Dendritic cell treated with granulocyte-macrophage colony-stimulating factor and Interleukin-4, amounts not matched to agents 40 ng/mL and 50 ng/mL, for 4 days (primary cell): Measurements from ENCODE around the gene ASB6.
"Not testable (repeated sequence)": the region's sequence is repeated elsewhere in the genome, so short reads cannot be mapped to it uniquely, and the experiment has no call there.

Experiments used
- H3K27ac Mint-ChIP-seq: one replicate; pipeline ENCODE4 v1.8.0; 2022; ENCODE audit warnings: mild to moderate bottlenecking, mixed read lengths
- H3K27me3 Mint-ChIP-seq: one replicate; pipeline ENCODE4 v1.8.0; 2022; ENCODE audit warnings: mild to moderate bottlenecking, mixed read lengths
- H3K36me3 Mint-ChIP-seq: one replicate; pipeline ENCODE4 v1.8.0; 2022; ENCODE audit warnings: low read depth, mixed read lengths
- H3K4me1 Mint-ChIP-seq: one replicate; pipeline ENCODE4 v1.8.0; 2022; ENCODE audit warnings: low read depth, mixed read lengths
- H3K4me3 Mint-ChIP-seq: one replicate; pipeline ENCODE4 v1.8.0; 2022; ENCODE audit warnings: mild to moderate bottlenecking, moderate library complexity, mixed read lengths
- H3K9me3 Mint-ChIP-seq: one replicate; pipeline ENCODE4 v1.8.0; 2022; ENCODE audit warnings: mixed read lengths
- intact Hi-C: fragments of 100-400 bp; cut with micrococcal nuclease; formaldehyde crosslinking; loops from one replicate; pipeline ENCODE4 v1.15.0; 2022

ASB6 gene

DNA sequence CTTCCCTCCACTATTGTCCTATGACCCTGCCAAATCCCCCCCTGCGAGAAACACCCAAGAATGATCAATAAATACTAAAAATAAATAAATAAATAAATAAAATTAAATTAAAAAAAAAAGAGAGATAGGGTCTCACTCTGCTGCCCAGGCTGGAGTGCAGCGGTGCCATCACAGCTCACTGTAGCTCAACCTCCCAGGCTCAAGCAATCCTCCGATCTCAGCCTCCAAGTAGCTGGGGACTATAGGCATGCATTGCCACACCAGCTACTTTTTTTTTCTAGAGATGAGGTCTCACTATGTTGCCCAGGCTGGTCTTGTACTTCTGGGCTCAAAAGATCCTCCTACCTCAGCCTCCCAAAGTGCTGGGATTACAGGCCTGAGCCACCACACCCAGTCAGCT is 20.3 kb upstream of the ASB6 start:
- intact Hi-C loops, result not testable (repeated sequence)

DNA sequence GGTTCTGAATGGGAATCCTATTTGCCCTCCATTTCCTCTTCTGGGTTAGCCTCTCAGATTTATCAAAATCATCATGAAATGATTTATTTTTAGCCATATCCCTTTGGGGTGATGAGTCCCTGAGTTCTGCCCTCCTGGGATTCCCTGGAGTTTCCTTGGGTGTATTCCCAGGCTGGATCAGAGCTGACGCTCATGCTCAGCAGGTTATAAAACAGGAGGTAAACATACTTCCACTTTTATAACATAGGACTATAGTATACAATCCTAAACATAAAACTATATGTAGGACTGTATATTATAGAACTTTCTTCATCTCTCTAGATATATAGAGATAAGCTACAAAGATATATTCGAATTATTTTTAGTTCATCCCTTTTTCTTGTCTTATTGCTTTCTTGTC is 19.1 kb upstream of the ASB6 start:
- peaks cover 9% of the 10 kb centered on the region for H3K4me1 Mint-ChIP-seq
- no peak overlapping the region for H3K27ac Mint-ChIP-seq
- no peaks in the 10 kb centered on the region for H3K9me3 Mint-ChIP-seq
- no peak overlapping the region for H3K4me3 Mint-ChIP-seq
- H3K27me3 Mint-ChIP-seq, result peaks cover 58% of the 10 kb centered on the region
- intact Hi-C loops, result no loop called here
- no peaks in the 10 kb centered on the region for H3K36me3 Mint-ChIP-seq

More for the DNA sequence above, 20.3 kb upstream of the ASB6 start:
- peaks cover 67% of the 10 kb centered on the region for H3K27me3 Mint-ChIP-seq
- not testable (repeated sequence) for H3K27ac Mint-ChIP-seq, H3K4me1 Mint-ChIP-seq, H3K36me3 Mint-ChIP-seq, H3K9me3 Mint-ChIP-seq, H3K4me3 Mint-ChIP-seq

DNA sequence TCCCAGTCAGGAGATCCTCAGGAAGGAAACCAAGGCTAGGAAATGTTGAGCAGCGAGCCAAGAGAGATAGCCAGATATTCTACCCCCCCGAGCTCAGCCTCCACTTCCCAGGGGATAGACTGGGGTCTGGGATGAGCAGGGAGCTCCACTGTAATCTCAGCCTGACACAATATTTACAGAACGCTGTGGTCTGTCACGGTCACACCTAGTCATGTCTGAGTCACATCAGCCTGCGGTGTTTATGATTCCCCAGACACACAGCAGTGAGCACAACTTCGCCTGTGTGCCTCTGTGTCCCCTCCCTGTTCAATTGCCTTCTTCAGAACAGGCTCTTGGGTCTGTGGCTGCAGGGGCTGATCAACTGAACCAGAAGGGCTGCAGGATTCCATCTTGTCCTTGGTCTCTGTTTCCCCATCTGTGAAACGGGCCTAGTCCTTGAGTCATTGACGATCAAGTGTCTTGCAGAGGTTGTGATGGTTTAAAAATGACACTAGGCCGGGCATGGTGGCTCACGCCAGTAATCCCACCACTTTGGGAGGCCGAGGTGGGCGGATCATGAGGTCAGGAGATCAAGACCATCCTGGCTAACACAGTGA is 14.9 kb upstream of the ASB6 start:
- no peak overlapping the region for H3K4me3 Mint-ChIP-seq
- H3K27ac Mint-ChIP-seq, result no peak overlapping the region
- no peaks in the 10 kb centered on the region for H3K36me3 Mint-ChIP-seq
- peaks cover 9% of the 10 kb centered on the region for H3K4me1 Mint-ChIP-seq
- intact Hi-C loops, result no loop called here
- H3K9me3 Mint-ChIP-seq, result no peaks in the 10 kb centered on the region
- peaks cover 47% of the 10 kb centered on the region for H3K27me3 Mint-ChIP-seq

DNA sequence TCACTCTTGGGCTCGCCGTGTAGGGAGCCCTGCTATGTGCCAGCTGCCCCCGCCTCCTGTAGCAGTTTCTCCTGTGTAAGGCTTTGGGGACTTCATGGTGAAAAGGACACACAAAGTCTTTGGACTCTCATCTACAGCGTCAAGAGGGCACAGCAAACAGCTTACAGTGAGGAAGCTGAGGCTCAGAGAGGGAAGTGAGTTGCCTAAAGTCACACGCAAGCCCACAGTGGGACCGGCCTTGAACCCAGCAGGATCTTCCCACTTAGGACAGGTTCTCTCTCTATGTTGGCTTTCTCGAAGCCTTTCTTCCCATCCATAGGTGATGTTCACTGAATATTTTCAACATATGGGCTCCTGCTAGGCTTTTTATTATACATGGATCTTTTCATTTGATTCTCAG is 13.7 kb upstream of the ASB6 start:
- H3K36me3 Mint-ChIP-seq, result no peaks in the 10 kb centered on the region
- intact Hi-C loops, result no loop called here
- H3K27me3 Mint-ChIP-seq, result peaks cover 40% of the 10 kb centered on the region
- no peak overlapping the region for H3K4me3 Mint-ChIP-seq
- H3K9me3 Mint-ChIP-seq, result no peaks in the 10 kb centered on the region
- peaks cover 9% of the 10 kb centered on the region for H3K4me1 Mint-ChIP-seq
- no peak overlapping the region for H3K27ac Mint-ChIP-seq

DNA sequence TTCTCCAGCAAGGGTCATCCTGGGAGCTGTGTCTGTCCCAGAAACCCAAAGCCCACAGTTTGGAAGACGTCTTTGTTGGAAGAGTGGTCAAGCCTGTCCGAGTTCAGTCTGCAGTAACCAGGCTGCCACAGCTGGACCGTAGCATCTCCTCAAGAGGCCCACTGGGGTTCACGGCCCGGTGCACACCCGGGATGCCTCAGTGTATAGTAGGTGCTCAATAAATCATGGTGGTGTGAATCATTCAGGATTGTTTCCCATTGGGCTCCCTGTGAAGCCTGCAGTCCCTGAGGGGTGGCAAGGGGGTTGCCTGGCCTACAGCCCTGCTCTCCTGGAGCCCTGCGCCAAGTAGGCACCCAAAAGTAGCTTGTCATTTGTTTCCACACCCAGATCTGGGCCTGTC is 13.2 kb upstream of the ASB6 start:
- H3K4me1 Mint-ChIP-seq, result peaks cover 9% of the 10 kb centered on the region
- H3K36me3 Mint-ChIP-seq, result no peaks in the 10 kb centered on the region
- no peak overlapping the region for H3K4me3 Mint-ChIP-seq
- peaks cover 41% of the 10 kb centered on the region for H3K27me3 Mint-ChIP-seq
- H3K27ac Mint-ChIP-seq, result no peak overlapping the region
- H3K9me3 Mint-ChIP-seq, result no peaks in the 10 kb centered on the region
- intact Hi-C loops, result no loop called here

DNA sequence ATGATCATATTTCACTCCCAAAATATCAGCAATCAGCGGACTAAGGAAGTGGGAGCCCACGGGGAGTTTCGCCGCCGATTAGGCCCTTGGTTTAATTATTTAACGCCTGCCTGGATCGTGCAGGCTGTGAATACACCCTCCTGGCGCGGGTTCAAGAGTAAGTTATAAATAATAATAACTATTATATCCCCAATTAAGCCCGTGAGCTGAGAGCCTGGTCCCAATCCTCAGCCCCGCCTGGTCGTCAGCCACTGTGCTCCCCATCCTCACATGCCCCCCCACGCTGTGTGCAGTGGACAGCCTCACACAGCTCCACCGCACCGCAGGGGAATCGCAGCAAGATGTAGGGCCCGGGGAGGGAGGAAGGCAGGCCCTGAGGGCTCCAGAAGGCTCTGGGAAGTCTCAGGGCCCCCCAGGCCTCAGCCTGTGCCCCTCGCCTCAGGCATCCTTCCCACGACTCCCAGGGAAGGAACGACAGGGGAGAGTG is 12.6 kb upstream of the ASB6 start:
- peaks cover 37% of the 10 kb centered on the region for H3K27me3 Mint-ChIP-seq
- no peak overlapping the region for H3K4me3 Mint-ChIP-seq
- peaks cover 9% of the 10 kb centered on the region for H3K4me1 Mint-ChIP-seq
- intact Hi-C loops, result no loop called here
- H3K9me3 Mint-ChIP-seq, result no peaks in the 10 kb centered on the region
- H3K36me3 Mint-ChIP-seq, result no peaks in the 10 kb centered on the region
- H3K27ac Mint-ChIP-seq, result no peak overlapping the region

DNA sequence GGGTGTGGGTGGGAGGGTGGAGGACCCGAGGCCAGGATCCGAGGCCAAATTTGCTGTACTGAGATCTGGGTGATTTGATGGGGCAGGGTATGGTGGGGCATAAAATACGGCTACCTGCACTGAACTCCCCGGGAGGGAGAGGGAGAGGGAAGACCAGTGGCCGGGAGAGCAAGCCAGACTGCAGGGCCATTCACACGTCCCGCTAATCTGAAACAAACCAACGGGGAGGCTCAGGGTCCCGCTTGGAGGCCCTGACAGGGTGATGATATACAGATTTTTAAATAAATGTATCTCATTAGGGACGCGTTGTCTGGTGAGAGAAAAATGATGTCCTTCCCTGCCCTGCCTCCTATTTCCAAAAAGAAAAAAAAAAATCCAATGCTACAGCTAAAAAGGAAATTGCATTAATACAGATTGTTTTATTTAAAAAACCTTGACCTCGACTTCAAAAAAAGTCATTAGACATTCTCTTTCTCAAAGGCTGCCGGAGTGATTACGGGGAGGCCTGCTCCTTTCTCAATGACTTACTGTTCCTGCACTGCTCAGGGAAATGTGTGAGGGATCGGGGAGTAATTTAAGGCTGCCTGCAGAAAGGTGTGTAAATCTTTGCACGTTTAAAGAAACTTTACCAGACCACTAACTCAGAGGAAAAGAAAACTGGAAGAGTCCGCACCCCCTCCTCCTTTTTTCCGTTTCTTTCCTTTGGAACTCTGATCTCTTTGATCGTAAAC is 12.0 kb upstream of the ASB6 start:
- H3K36me3 Mint-ChIP-seq, result no peaks in the 10 kb centered on the region
- intact Hi-C loops, result no loop called here
- H3K27ac Mint-ChIP-seq, result no peak overlapping the region
- H3K9me3 Mint-ChIP-seq, result no peaks in the 10 kb centered on the region
- H3K4me1 Mint-ChIP-seq, result peaks cover 9% of the 10 kb centered on the region
- no peak overlapping the region for H3K4me3 Mint-ChIP-seq
- H3K27me3 Mint-ChIP-seq, result peaks cover 34% of the 10 kb centered on the region

DNA sequence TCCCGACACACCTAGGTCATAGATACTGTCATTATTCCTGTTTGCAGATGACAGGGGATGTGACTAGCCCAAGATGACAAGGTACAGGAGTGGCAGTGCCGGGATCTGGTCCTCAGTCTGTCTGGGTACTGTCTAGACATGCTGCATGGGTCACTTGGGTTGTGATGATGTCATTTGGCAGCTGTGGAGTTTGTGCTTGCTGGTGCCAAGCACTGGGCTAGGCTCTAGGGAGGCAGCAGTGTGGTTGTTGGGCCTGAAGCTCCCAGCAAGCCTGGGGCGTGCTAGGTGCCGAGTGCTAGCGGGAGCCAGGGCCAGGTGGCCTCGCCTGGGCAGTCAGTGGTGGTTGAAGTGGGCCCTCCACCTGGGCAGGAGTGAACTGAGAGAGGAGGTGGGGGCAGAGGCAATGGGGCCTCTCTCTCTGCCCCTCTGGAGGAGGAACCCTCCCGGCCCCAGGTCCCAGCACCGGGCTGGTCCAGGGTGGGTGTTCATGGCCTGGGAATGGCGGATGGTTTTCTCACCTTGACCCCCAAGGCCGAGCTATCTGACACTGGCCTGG is 8.8 kb upstream of the ASB6 start:
- peaks cover 4% of the 10 kb centered on the region for H3K4me1 Mint-ChIP-seq
- no peaks in the 10 kb centered on the region for H3K9me3 Mint-ChIP-seq
- intact Hi-C loops, result no loop called here
- H3K36me3 Mint-ChIP-seq, result no peaks in the 10 kb centered on the region
- no peak overlapping the region for H3K4me3 Mint-ChIP-seq
- peaks cover 31% of the 10 kb centered on the region for H3K27me3 Mint-ChIP-seq
- no peak overlapping the region for H3K27ac Mint-ChIP-seq

DNA sequence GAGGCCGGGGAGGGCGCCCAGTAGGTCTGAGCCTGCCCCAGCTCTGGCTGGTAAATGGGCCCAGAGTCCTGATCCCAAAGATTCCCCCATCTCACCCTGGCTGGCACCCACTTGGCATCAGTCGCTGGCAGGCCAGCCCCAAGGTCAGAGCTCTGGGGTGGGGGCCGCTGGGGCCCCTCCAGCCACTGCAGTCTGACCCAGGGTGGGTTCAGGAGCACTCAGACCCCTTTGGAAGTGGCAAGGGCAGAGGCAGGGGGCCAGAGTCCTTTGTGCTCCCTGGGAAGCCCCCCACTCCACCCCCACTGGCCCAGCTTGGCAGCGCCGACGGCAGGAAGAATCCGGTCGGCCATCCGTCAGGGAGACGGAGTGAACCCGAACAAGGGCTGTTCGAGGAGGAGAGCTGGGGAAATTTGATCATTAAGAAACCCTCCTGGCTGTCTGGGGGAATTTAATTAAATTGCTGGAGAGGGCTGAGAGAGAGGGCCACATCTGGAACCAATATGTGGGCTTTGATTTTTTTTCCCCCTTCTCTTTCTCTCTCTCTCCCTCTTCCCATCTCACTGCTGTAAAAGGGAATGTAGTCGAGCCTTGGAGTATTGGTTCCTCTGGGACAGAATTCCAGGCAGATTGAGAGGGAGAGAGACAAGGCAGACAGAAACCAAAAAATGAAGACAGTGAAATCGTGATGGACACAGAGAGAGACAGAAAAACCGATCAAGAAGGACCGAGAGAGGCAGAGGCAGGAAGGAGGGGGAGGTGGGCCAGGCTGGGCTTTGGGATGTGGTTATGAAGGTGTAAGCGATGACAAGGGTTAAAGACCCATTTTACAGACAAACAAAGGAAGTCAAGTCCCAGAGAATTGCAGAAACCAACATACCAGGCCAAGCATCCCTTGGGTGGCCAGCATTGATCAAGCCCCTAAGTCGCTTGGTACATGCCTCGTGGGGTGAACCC is 8.1 kb upstream of the ASB6 start:
- H3K27ac Mint-ChIP-seq, result no peak overlapping the region
- intact Hi-C loops, result loop anchor here (10.0 kb wide), 1 partner anchor 75 kb away; no protein-coding TSS in a partner anchor
- H3K4me3 Mint-ChIP-seq, result no peak overlapping the region

DNA sequence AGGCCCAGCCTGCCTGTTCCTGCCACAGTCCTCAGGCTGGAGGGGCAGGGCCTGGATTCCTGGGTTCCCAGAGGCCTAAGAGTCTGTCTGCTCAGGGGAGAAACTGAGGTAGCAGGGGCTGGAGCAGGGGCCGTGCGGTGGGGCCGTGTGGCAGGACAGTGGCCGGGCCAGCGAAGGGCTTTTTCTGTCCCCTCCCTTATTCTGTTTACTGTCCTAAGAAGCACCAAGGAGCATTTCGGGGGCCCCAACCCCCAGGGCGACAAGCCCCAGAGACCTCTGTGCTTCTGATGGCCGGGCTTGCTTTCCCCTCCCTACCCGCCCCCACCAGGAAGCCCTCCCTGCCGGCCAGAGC is 6.8 kb upstream of the ASB6 start:
- Mint-ChIP-seq H3K27me3 (peaks cover 16% of the 10 kb centered on the region), H3K9me3 (no peaks in the 10 kb centered on the region), H3K4me3 (no peak overlapping the region), H3K27ac (no peak overlapping the region), H3K4me1 (no peaks in the 10 kb centered on the region), H3K36me3 (no peaks in the 10 kb centered on the region)
- intact Hi-C loops, result loop anchor here (10.0 kb wide), 1 partner anchor 76 kb away; no protein-coding TSS in a partner anchor

More for the DNA sequence above, 8.1 kb upstream of the ASB6 start:
- Mint-ChIP-seq H3K9me3 (no peaks in the 10 kb centered on the region), H3K4me1 (no peaks in the 10 kb centered on the region), H3K27me3 (peaks cover 25% of the 10 kb centered on the region), H3K36me3 (no peaks in the 10 kb centered on the region)

DNA sequence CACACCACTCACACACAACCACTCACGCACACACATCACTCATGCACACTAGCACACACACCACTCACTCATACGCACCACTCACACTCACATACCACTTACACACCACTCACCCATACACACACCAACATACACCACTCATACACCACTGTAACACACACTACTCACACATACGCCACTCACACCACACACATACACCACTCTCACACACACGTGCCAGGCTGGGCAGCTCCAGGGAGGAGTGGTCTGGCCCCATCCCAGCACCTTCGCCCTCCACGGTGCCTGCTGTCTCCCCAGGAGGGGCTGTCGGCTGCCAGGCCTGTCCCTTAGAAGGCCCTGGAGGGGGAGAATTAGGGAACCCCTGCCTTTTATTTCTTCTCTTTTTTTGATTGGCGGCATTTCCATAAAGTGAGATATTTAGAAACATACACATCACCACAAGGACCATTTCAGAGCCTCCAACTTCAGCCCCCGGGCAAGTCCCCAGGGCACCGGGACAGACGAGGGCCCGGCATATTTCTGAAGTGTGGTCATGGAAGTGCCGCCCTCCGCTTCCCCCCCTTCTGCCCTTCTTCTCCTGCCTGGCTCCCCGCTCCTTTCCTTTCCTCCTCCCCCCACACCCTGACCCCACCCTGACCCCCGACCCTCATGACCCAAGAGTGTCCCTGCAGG is 6.3 kb upstream of the ASB6 start:
- Mint-ChIP-seq H3K27me3 (peaks cover 11% of the 10 kb centered on the region), H3K36me3 (no peaks in the 10 kb centered on the region), H3K4me3 (no peak overlapping the region), H3K9me3 (no peaks in the 10 kb centered on the region), H3K4me1 (no peaks in the 10 kb centered on the region), H3K27ac (no peak overlapping the region)
- intact Hi-C loops, result loop anchor here (10.0 kb wide), 1 partner anchor 77 kb away; no protein-coding TSS in a partner anchor

DNA sequence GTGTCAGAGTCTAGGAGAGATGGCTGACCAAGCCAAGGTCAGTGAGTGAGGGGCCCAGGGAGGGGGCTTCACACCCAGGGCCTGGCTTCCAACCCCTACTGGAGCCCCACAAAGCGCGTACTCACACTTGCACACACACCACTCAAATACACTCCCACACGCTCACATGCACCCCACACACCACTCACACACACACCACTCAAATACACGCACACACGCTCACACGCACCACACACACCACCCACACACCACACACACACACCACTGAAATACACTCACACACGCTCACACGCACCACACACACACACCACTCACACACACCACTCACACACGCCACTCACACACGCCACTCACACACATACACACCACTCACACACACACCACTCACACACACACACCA is 5.7 kb upstream of the ASB6 start:
- Mint-ChIP-seq H3K27ac (no peak overlapping the region), H3K9me3 (no peaks in the 10 kb centered on the region), H3K27me3 (peaks cover 10% of the 10 kb centered on the region), H3K4me1 (peaks cover under 1% of the 10 kb centered on the region), H3K36me3 (no peaks in the 10 kb centered on the region), H3K4me3 (no peak overlapping the region)
- intact Hi-C loops, result loop anchor here (10.0 kb wide), 1 partner anchor 77 kb away; no protein-coding TSS in a partner anchor

DNA sequence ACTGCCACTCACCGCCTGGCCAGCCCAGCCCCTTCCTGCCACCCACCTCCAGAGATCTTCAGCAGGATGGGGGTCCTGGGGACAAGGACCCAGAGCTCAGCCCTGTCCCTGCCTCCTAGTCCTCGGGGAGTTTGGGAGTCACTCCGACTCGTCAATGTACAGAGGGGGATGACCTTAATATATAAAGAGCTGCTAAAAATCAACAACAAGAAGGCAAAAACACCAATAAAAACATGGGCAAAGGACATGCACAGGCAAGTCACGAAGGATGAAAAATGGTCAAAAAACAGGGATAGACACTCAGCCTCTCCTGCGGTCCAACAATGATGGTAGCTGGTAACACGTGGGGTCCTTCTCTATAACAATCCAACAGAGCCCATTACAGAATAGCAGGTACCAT is 4.7 kb upstream of the ASB6 start:
- H3K27me3 Mint-ChIP-seq, result peaks cover 10% of the 10 kb centered on the region
- H3K36me3 Mint-ChIP-seq, result no peaks in the 10 kb centered on the region
- H3K4me3 Mint-ChIP-seq, result no peak overlapping the region
- H3K9me3 Mint-ChIP-seq, result no peaks in the 10 kb centered on the region
- intact Hi-C loops, result loop anchor here (10.0 kb wide), 1 partner anchor 78 kb away; no protein-coding TSS in a partner anchor
- peaks cover 5% of the 10 kb centered on the region for H3K4me1 Mint-ChIP-seq
- H3K27ac Mint-ChIP-seq, result no peak overlapping the region
